ENCODE data around the gene DBR1. TPM values are rescaled to one million over a fixed set of nuclear protein-coding genes. Genes with fewer than 3 reads are reported as not detected.

Gene DBR1
- total and polyA plus RNA-seq, 7 donors = 6.6 to 15.1 (median 9.6) TPM

DNA sequence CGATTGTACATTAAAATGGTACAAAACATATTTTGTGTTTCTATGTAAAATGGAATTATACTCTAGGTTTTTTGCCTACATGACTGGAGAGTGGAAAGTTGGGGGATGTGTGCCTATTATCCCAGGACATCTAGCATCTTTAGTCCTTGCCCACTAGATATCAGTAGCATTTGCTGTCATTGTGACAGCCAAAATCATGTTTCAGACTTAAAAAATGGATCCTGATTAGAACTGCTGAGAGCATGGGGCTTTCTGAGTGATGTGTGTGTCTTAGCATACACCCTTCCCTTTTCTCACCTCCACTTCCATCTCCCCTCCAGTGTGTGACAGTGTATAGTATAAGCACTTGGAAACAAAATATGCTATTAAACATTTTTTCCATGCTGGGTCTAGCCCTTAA lies 25.7 kb upstream of the DBR1 start:
- DNase-seq = no peak
- Histone ChIP-seq H3K9me3 (no peaks in the 10 kb centered on the region), H3K4me3 (no peak overlapping the region), H3K36me3 (no peaks in the 10 kb centered on the region), H3K27ac (no peak overlapping the region), H3K27me3 (no peaks in the 10 kb centered on the region), H3K4me1 (peaks cover 0 to 41% (median 13%) of the 10 kb centered on the region in 4 donors)
- intact Hi-C loops (cut with DNase I) = no loop called here
- 82 to 89% methylated on average over 1 of the region's 1 CpG for WGBS, 2 donors
- TF ChIP-seq POLR2A (IDR thresholded peaks at IDR 0.05) (no peak), POLR2AphosphoS5 (IDR thresholded peaks at IDR 0.05) (no peak), EP300 (IDR thresholded peaks at IDR 0.05) (no peak)
- TF ChIP-seq, protein P1, sequence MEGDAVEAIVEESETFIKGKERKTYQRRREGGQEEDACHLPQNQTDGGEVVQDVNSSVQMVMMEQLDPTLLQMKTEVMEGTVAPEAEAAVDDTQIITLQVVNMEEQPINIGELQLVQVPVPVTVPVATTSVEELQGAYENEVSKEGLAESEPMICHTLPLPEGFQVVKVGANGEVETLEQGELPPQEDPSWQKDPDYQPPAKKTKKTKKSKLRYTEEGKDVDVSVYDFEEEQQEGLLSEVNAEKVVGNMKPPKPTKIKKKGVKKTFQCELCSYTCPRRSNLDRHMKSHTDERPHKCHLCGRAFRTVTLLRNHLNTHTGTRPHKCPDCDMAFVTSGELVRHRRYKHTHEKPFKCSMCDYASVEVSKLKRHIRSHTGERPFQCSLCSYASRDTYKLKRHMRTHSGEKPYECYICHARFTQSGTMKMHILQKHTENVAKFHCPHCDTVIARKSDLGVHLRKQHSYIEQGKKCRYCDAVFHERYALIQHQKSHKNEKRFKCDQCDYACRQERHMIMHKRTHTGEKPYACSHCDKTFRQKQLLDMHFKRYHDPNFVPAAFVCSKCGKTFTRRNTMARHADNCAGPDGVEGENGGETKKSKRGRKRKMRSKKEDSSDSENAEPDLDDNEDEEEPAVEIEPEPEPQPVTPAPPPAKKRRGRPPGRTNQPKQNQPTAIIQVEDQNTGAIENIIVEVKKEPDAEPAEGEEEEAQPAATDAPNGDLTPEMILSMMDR (IDR thresholded peaks at IDR 0.05) = no peak

DNA sequence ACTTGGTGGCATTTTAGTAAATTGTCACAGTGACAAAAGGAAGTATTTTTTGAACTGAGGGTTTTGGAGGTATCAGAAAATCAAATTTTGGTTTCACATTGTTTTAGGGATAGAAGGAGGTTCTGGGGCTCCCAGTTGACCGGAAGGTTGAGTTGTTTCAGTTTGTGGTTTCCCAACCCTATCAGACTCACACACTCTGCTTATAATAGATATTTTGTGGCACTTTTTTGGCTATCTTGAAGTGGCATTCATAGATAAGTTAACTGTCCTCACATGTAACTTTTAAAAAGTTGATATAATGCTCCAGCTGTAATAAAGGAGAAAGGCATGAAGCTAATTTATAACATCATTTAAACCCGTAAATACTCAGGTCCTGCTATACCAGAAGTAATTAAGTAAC lies 25.1 kb upstream of the DBR1 start:
- WGBS, 2 donors = 60 to 83% methylated on average over 2 of the region's 2 CpGs
- peaks cover 0 to 38% (median 13%) of the 10 kb centered on the region in 4 donors for H3K4me1 ChIP-seq
- intact Hi-C loops (cut with DNase I) = no loop called here
- no peaks in the 10 kb centered on the region for H3K9me3 ChIP-seq
- no peaks in the 10 kb centered on the region for H3K27me3 ChIP-seq
- H3K4me3 ChIP-seq = no peak overlapping the region
- no peak overlapping the region for H3K27ac ChIP-seq
- no peak for DNase-seq
- TF ChIP-seq POLR2AphosphoS5 (IDR thresholded peaks at IDR 0.05) (no peak), POLR2A (IDR thresholded peaks at IDR 0.05) (no peak), EP300 (IDR thresholded peaks at IDR 0.05) (no peak)
- TF ChIP-seq, protein P1 (IDR thresholded peaks at IDR 0.05) = no peak
- H3K36me3 ChIP-seq = no peaks in the 10 kb centered on the region

- no peak for DNase-seq
- intact Hi-C loops (cut with DNase I) = no loop called here
- Histone ChIP-seq H3K4me3 (no peak overlapping the region), H3K27me3 (no peaks in the 10 kb centered on the region), H3K36me3 (no peaks in the 10 kb centered on the region), H3K9me3 (no peaks in the 10 kb centered on the region), H3K27ac (no peak overlapping the region), H3K4me1 (peaks cover 0 to 19% (median 1%) of the 10 kb centered on the region in 4 donors)
- no peak for TF ChIP-seq POLR2A (IDR thresholded peaks at IDR 0.05)
- TF ChIP-seq POLR2AphosphoS5 (IDR thresholded peaks at IDR 0.05) = no peak
- TF ChIP-seq EP300 (IDR thresholded peaks at IDR 0.05) = no peak
- TF ChIP-seq, protein P1 (IDR thresholded peaks at IDR 0.05) = no peak
- WGBS, 2 donors = 40 to 75% methylated on average over 1 of the region's 1 CpG
These were observed 22.8 kb upstream of the DBR1 start for GRCh38 chr3:138197524-138197923.

DNA sequence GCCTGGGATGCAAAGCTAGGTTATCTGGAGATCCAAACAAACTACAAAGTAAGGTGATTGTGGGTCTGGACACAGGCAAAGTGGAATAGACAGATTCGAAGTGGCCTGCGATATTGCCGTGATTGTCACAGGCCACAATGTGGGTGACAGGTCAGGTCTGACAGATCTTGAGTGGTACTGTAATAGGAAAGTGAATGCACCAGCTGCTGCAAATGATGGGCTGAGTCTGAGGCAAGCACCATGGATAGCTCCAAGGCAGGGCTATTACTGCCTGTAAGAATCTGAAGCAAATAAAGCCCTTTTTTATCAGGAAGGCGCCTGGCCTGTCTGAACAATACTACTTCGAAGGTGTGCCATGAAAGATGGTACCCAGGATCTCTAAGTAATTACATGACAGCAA lies 22.3 kb upstream of the DBR1 start:
- no peaks in the 10 kb centered on the region for H3K27me3 ChIP-seq
- H3K4me3 ChIP-seq = no peak overlapping the region
- H3K27ac ChIP-seq = no peak overlapping the region
- no peaks in the 10 kb centered on the region for H3K9me3 ChIP-seq
- TF ChIP-seq, protein P1 (IDR thresholded peaks at IDR 0.05) = no peak
- TF ChIP-seq POLR2A (IDR thresholded peaks at IDR 0.05) = no peak
- no peak for TF ChIP-seq POLR2AphosphoS5 (IDR thresholded peaks at IDR 0.05)
- WGBS, 2 donors = 31 to 83% methylated on average over 5 of the region's 5 CpGs
- no peaks in the 10 kb centered on the region for H3K36me3 ChIP-seq
- intact Hi-C loops (cut with DNase I) = no loop called here
- DNase-seq = no peak
- H3K4me1 ChIP-seq = peaks cover 0 to 19% (median 0%) of the 10 kb centered on the region in 4 donors

GRCh38 chr3:138196023-138196422 lies 21.3 kb upstream of the DBR1 start:
- no peaks in the 10 kb centered on the region for H3K9me3 ChIP-seq
- H3K27me3 ChIP-seq = no peaks in the 10 kb centered on the region
- no peak for DNase-seq
- 96 to 97% methylated on average over 2 of the region's 2 CpGs for WGBS, 2 donors
- intact Hi-C loops (cut with DNase I) = no loop called here
- no peak overlapping the region for H3K27ac ChIP-seq
- H3K4me1 ChIP-seq = peaks cover 0 to 19% (median 4%) of the 10 kb centered on the region in 4 donors
- H3K36me3 ChIP-seq = no peaks in the 10 kb centered on the region
- H3K4me3 ChIP-seq = no peak overlapping the region
- no peak for TF ChIP-seq EP300 (IDR thresholded peaks at IDR 0.05)
- TF ChIP-seq, protein P1 (IDR thresholded peaks at IDR 0.05) = no peak
- no peak for TF ChIP-seq POLR2A (IDR thresholded peaks at IDR 0.05)
- TF ChIP-seq POLR2AphosphoS5 (IDR thresholded peaks at IDR 0.05) = no peak

Measured in sigmoid colon (tissue), 7 donors.